HEK293 (cell line): Measurements from ENCODE around the gene DPEP1.

Experiments
- GLI4 ChIP-seq: fragments of 450-650 bp; formaldehyde crosslinking; IDR thresholded peaks from 2 replicates; pipeline ENCODE4 v1.5.1; 2016; ENCODE audit warnings: missing biosample characterization, missing genetic modification characterization
- GLIS1 ChIP-seq: fragments of 450-650 bp; formaldehyde crosslinking; IDR thresholded peaks from 2 replicates; pipeline ENCODE4 v1.5.1; 2016; ENCODE audit warnings: missing biosample characterization, missing genetic modification characterization
- KLF1 ChIP-seq: fragments of 450-650 bp; formaldehyde crosslinking; IDR thresholded peaks from 2 replicates; pipeline ENCODE4 v1.5.1; 2016; ENCODE audit warnings: missing biosample characterization, missing genetic modification characterization
- KLF16 ChIP-seq: fragments of 450-650 bp; formaldehyde crosslinking; IDR thresholded peaks from 2 replicates; pipeline ENCODE4 v1.5.1; 2017; ENCODE audit warnings: missing biosample characterization, missing genetic modification characterization
- SP7 ChIP-seq: fragments of 450-650 bp; formaldehyde crosslinking; IDR thresholded peaks from 2 replicates; pipeline ENCODE4 v1.5.1; 2016; ENCODE audit warnings: missing biosample characterization, missing genetic modification characterization
- ZEB2 ChIP-seq: fragments of 450-650 bp; formaldehyde crosslinking; IDR thresholded peaks from 2 replicates; pipeline ENCODE4 v1.5.1; 2016; ENCODE audit warnings: missing biosample characterization, missing genetic modification characterization
- ZFHX2 ChIP-seq: fragments of 450-650 bp; formaldehyde crosslinking; conservative IDR thresholded peaks from 2 replicates; pipeline ENCODE4 v1.5.1; 2016; ENCODE audit warnings: missing biosample characterization, missing genetic modification characterization
- ZNF510 ChIP-seq: fragments of 450-650 bp; formaldehyde crosslinking; IDR thresholded peaks from 2 replicates; pipeline ENCODE4 v1.5.1; 2018; ENCODE audit warnings: mild to moderate bottlenecking, missing genetic modification characterization, missing biosample characterization; ENCODE audit not compliant: insufficient replicate concordance
- ZNF660 ChIP-seq: fragments of 450-650 bp; IDR thresholded peaks from 2 replicates; pipeline ENCODE4 v1.5.1; 2018; ENCODE audit warnings: missing biosample characterization, mild to moderate bottlenecking, missing genetic modification characterization
- ZNF670 ChIP-seq: fragments of 450-650 bp; formaldehyde crosslinking; IDR thresholded peaks from 2 replicates; pipeline ENCODE4 v1.5.1; 2016; ENCODE audit warnings: missing biosample characterization, missing genetic modification characterization, low read depth
- ZNF837 ChIP-seq: fragments of 450-650 bp; formaldehyde crosslinking; IDR thresholded peaks from 2 replicates; pipeline ENCODE4 v1.5.1; 2016; ENCODE audit warnings: missing biosample characterization, missing genetic modification characterization
- ZSCAN16 ChIP-seq: fragments of 450-650 bp; formaldehyde crosslinking; IDR thresholded peaks from 2 replicates; pipeline ENCODE4 v1.5.1; 2016; ENCODE audit warnings: missing biosample characterization, missing genetic modification characterization
- ZSCAN30 ChIP-seq: fragments of 450-650 bp; IDR thresholded peaks from 2 replicates; pipeline ENCODE4 v1.5.1; 2018; ENCODE audit warnings: missing biosample characterization, mild to moderate bottlenecking, missing genetic modification characterization, moderate library complexity
- TF ChIP-seq, protein P1 (sequence below): fragments of 450-650 bp; formaldehyde crosslinking; IDR thresholded peaks from 2 replicates; pipeline ENCODE4 v1.5.1; 2017; ENCODE audit warnings: missing biosample characterization, missing genetic modification characterization
- TF ChIP-seq, protein P2 (sequence below): fragments of 450-650 bp; formaldehyde crosslinking; IDR thresholded peaks from 2 replicates; pipeline ENCODE4 v1.5.1; 2016; ENCODE audit warnings: missing biosample characterization, missing genetic modification characterization
- TF ChIP-seq, protein P3 (sequence below): fragments of 450-650 bp; formaldehyde crosslinking; conservative IDR thresholded peaks from 2 replicates; pipeline ENCODE4 v1.5.1; 2016; ENCODE audit warnings: low read depth, missing biosample characterization, missing genetic modification characterization
- TF ChIP-seq, protein P4 (sequence below): fragments of 450-650 bp; formaldehyde crosslinking; IDR thresholded peaks from 2 replicates; pipeline ENCODE4 v1.5.1; 2016; ENCODE audit warnings: missing biosample characterization, missing genetic modification characterization
- TF ChIP-seq, protein P5 (sequence below): fragments of 450-650 bp; formaldehyde crosslinking; optimal IDR thresholded peaks from 2 replicates; pipeline ENCODE3; 2016; ENCODE audit warnings: missing biosample characterization, mild to moderate bottlenecking, missing genetic modification characterization
- TF ChIP-seq, protein P6 (sequence below): fragments of 450-650 bp; formaldehyde crosslinking; IDR thresholded peaks from 2 replicates; pipeline ENCODE4 v1.5.1; 2016; ENCODE audit warnings: missing biosample characterization, missing genetic modification characterization, borderline replicate concordance
- TF ChIP-seq, protein P7 (sequence below): fragments of 450-650 bp; formaldehyde crosslinking; IDR thresholded peaks from 2 replicates; pipeline ENCODE4 v1.5.1; 2017; ENCODE audit warnings: missing biosample characterization, missing genetic modification characterization

The DPEP1 gene

DNA sequence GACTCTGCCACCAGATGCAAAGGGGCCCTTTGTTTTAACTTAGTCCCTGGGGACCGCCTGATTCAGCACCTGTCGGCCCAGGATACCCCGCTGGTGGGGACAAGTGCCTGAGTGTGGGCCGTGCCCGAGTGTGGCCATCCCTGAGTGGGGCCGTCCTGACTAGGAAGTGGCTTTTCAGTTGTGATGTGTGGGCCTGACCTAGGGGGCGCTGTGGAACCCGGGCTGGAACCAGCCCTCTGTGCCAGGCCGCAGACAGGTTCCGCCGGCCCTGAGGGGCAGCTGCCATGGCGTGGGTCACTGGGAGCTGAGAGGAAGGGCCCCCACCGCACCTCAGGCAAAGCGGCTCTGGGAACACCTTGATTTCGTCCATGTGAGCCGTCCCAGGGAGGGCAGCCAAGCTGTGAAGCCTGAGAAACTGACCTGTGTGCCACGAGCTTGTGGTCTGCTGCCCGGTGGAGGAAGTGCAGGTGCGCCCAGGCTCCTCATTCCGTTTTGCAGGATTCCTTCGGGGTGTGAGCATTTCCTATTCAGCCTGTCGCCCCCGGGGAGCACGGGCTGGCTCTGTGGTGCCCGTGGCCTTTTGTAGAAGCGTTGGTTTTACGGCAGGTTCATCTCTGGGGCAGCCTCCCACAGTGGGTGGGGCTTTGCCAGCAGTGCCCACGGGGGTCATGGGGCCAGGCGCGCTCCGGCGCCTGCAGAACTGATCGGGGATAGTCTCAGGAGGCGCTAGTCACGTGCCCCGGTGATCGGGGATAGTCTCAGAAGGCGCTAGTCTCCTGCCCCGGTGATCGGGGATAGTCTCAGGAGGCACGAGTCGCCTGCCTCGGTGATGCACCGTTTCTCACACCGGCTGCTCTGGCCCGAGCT, 47.7 kb upstream of the DPEP1 start (continued):
- TF ChIP-seq, protein P1, sequence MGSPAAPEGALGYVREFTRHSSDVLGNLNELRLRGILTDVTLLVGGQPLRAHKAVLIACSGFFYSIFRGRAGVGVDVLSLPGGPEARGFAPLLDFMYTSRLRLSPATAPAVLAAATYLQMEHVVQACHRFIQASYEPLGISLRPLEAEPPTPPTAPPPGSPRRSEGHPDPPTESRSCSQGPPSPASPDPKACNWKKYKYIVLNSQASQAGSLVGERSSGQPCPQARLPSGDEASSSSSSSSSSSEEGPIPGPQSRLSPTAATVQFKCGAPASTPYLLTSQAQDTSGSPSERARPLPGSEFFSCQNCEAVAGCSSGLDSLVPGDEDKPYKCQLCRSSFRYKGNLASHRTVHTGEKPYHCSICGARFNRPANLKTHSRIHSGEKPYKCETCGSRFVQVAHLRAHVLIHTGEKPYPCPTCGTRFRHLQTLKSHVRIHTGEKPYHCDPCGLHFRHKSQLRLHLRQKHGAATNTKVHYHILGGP (tag by site-specific recombination), result no peak
- TF ChIP-seq, protein P2, sequence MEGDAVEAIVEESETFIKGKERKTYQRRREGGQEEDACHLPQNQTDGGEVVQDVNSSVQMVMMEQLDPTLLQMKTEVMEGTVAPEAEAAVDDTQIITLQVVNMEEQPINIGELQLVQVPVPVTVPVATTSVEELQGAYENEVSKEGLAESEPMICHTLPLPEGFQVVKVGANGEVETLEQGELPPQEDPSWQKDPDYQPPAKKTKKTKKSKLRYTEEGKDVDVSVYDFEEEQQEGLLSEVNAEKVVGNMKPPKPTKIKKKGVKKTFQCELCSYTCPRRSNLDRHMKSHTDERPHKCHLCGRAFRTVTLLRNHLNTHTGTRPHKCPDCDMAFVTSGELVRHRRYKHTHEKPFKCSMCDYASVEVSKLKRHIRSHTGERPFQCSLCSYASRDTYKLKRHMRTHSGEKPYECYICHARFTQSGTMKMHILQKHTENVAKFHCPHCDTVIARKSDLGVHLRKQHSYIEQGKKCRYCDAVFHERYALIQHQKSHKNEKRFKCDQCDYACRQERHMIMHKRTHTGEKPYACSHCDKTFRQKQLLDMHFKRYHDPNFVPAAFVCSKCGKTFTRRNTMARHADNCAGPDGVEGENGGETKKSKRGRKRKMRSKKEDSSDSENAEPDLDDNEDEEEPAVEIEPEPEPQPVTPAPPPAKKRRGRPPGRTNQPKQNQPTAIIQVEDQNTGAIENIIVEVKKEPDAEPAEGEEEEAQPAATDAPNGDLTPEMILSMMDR (tag by site-specific recombination), result peak; percentile 98
- TF ChIP-seq, protein P3, sequence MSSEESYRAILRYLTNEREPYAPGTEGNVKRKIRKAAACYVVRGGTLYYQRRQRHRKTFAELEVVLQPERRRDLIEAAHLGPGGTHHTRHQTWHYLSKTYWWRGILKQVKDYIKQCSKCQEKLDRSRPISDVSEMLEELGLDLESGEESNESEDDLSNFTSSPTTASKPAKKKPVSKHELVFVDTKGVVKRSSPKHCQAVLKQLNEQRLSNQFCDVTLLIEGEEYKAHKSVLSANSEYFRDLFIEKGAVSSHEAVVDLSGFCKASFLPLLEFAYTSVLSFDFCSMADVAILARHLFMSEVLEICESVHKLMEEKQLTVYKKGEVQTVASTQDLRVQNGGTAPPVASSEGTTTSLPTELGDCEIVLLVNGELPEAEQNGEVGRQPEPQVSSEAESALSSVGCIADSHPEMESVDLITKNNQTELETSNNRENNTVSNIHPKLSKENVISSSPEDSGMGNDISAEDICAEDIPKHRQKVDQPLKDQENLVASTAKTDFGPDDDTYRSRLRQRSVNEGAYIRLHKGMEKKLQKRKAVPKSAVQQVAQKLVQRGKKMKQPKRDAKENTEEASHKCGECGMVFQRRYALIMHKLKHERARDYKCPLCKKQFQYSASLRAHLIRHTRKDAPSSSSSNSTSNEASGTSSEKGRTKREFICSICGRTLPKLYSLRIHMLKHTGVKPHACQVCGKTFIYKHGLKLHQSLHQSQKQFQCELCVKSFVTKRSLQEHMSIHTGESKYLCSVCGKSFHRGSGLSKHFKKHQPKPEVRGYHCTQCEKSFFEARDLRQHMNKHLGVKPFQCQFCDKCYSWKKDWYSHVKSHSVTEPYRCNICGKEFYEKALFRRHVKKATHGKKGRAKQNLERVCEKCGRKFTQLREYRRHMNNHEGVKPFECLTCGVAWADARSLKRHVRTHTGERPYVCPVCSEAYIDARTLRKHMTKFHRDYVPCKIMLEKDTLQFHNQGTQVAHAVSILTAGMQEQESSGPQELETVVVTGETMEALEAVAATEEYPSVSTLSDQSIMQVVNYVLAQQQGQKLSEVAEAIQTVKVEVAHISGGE (tag by site-specific recombination), result peak; percentile 32; the same call in 1 of the 2 replicates
- TF ChIP-seq, protein P4, sequence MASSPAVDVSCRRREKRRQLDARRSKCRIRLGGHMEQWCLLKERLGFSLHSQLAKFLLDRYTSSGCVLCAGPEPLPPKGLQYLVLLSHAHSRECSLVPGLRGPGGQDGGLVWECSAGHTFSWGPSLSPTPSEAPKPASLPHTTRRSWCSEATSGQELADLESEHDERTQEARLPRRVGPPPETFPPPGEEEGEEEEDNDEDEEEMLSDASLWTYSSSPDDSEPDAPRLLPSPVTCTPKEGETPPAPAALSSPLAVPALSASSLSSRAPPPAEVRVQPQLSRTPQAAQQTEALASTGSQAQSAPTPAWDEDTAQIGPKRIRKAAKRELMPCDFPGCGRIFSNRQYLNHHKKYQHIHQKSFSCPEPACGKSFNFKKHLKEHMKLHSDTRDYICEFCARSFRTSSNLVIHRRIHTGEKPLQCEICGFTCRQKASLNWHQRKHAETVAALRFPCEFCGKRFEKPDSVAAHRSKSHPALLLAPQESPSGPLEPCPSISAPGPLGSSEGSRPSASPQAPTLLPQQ, result peak; percentile 80
- TF ChIP-seq ZSCAN16 (tag by site-specific recombination) (0 out of 2 replicates have a peak, but pooled peaks have one; percentile 47), KLF16 (peak; percentile 58; the same call in 1 of the 2 replicates), ZNF510 (tag by site-specific recombination) (no peak), GLIS1 (tag by site-specific recombination) (peak; percentile 8), ZSCAN30 (0 out of 2 replicates have a peak, but pooled peaks have one; percentile 81), ZNF670 (tag by site-specific recombination) (no peak), ZNF837 (tag by site-specific recombination) (no peak), ZEB2 (peak; percentile 80), GLI4 (tag by site-specific recombination) (no peak), ZNF660 (tag by site-specific recombination) (peak; percentile 64), ZFHX2 (tag by site-specific recombination) (peak; percentile 67), KLF1 (tag by site-specific recombination) (no peak), SP7 (tag by site-specific recombination) (peak; percentile 58)
- TF ChIP-seq, protein P5, sequence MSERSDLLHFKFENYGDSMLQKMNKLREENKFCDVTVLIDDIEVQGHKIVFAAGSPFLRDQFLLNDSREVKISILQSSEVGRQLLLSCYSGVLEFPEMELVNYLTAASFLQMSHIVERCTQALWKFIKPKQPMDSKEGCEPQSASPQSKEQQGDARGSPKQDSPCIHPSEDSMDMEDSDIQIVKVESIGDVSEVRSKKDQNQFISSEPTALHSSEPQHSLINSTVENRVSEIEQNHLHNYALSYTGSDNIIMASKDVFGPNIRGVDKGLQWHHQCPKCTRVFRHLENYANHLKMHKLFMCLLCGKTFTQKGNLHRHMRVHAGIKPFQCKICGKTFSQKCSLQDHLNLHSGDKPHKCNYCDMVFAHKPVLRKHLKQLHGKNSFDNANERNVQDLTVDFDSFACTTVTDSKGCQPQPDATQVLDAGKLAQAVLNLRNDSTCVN, result peak; percentile 55
- TF ChIP-seq, protein P6, sequence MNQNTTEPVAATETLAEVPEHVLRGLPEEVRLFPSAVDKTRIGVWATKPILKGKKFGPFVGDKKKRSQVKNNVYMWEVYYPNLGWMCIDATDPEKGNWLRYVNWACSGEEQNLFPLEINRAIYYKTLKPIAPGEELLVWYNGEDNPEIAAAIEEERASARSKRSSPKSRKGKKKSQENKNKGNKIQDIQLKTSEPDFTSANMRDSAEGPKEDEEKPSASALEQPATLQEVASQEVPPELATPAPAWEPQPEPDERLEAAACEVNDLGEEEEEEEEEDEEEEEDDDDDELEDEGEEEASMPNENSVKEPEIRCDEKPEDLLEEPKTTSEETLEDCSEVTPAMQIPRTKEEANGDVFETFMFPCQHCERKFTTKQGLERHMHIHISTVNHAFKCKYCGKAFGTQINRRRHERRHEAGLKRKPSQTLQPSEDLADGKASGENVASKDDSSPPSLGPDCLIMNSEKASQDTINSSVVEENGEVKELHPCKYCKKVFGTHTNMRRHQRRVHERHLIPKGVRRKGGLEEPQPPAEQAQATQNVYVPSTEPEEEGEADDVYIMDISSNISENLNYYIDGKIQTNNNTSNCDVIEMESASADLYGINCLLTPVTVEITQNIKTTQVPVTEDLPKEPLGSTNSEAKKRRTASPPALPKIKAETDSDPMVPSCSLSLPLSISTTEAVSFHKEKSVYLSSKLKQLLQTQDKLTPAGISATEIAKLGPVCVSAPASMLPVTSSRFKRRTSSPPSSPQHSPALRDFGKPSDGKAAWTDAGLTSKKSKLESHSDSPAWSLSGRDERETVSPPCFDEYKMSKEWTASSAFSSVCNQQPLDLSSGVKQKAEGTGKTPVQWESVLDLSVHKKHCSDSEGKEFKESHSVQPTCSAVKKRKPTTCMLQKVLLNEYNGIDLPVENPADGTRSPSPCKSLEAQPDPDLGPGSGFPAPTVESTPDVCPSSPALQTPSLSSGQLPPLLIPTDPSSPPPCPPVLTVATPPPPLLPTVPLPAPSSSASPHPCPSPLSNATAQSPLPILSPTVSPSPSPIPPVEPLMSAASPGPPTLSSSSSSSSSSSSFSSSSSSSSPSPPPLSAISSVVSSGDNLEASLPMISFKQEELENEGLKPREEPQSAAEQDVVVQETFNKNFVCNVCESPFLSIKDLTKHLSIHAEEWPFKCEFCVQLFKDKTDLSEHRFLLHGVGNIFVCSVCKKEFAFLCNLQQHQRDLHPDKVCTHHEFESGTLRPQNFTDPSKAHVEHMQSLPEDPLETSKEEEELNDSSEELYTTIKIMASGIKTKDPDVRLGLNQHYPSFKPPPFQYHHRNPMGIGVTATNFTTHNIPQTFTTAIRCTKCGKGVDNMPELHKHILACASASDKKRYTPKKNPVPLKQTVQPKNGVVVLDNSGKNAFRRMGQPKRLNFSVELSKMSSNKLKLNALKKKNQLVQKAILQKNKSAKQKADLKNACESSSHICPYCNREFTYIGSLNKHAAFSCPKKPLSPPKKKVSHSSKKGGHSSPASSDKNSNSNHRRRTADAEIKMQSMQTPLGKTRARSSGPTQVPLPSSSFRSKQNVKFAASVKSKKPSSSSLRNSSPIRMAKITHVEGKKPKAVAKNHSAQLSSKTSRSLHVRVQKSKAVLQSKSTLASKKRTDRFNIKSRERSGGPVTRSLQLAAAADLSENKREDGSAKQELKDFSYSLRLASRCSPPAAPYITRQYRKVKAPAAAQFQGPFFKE (tag by site-specific recombination), result peak; percentile 65; the same call in 1 of the 2 replicates
- TF ChIP-seq, protein P7, sequence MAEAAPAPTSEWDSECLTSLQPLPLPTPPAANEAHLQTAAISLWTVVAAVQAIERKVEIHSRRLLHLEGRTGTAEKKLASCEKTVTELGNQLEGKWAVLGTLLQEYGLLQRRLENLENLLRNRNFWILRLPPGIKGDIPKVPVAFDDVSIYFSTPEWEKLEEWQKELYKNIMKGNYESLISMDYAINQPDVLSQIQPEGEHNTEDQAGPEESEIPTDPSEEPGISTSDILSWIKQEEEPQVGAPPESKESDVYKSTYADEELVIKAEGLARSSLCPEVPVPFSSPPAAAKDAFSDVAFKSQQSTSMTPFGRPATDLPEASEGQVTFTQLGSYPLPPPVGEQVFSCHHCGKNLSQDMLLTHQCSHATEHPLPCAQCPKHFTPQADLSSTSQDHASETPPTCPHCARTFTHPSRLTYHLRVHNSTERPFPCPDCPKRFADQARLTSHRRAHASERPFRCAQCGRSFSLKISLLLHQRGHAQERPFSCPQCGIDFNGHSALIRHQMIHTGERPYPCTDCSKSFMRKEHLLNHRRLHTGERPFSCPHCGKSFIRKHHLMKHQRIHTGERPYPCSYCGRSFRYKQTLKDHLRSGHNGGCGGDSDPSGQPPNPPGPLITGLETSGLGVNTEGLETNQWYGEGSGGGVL (tag by site-specific recombination), result no peak
